Keratinocyte (primary cell): Measurements from ENCODE around the gene DISP2. TPM values are rescaled to one million over a fixed set of nuclear protein-coding genes. Genes with fewer than 3 reads are reported as not detected.

Source experiments
- DNase-seq: peaks from one replicate; pipeline ENCODE4 v3.0.0-alpha.2; 2011; ENCODE audit warnings: low read depth, missing footprints, low spot score
- FAIRE-seq: peaks from 2 replicates; lab custom pipeline; 2011; peaks lifted over from hg19 to GRCh38; lab: Jason Lieb, UNC
- H2AFZ ChIP-seq: 2 replicates; pipeline ENCODE4 v1.6.0; 2012; ENCODE audit warnings: low read length, control low read depth, inconsistent platforms; ENCODE audit not compliant: control insufficient read depth
- H3K27ac ChIP-seq: 2 replicates; pipeline ENCODE4 v1.5.1; 2011; ENCODE audit warnings: low read length; ENCODE audit not compliant: control insufficient read depth, insufficient read depth
- H3K27me3 ChIP-seq: 3 replicates; pipeline ENCODE4 v1.6.0; 2011; ENCODE audit warnings: low read length; ENCODE audit not compliant: control insufficient read depth, insufficient read depth; ENCODE audit errors: extremely low read depth
- H3K36me3 ChIP-seq, 2 experiments: 2 replicates in 1 of 2; 3 replicates in 1 of 2; pipeline ENCODE4 v1.5.1; 2011; ENCODE audit warnings: low read length in 2 of 2, mild to moderate bottlenecking in 1 of 2; ENCODE audit not compliant: control insufficient read depth in 2 of 2, insufficient read depth in 2 of 2; ENCODE audit errors: extremely low read depth in 1 of 2
- H3K4me1 ChIP-seq: 3 replicates; pipeline ENCODE4 v1.5.1; 2011; ENCODE audit warnings: low read length; ENCODE audit not compliant: control insufficient read depth, insufficient read depth; ENCODE audit errors: extremely low read depth
- H3K4me2 ChIP-seq: 3 replicates; pipeline ENCODE4 v1.6.0; 2011; ENCODE audit warnings: low read depth, low read length; ENCODE audit not compliant: control insufficient read depth, insufficient read depth; ENCODE audit errors: extremely low read depth
- H3K4me3 ChIP-seq, 3 experiments: fragments of 200-600 bp in 1 of 3; sonication (generic) in 1 of 3; 2 replicates in 2 of 3; 3 replicates in 1 of 3; pipeline ENCODE4 v1.5.1; 2011 to 2016; ENCODE audit warnings: low read length in 3 of 3, mild to moderate bottlenecking in 3 of 3, control low read depth in 2 of 3, inconsistent platforms in 1 of 3, low read depth in 1 of 3, mixed read lengths in 1 of 3, mixed run types in 1 of 3, moderate library complexity in 1 of 3; ENCODE audit not compliant: control insufficient read depth in 2 of 3, insufficient read depth in 2 of 3; ENCODE audit errors: extremely low read depth in 1 of 3
- H3K79me2 ChIP-seq: 2 replicates; pipeline ENCODE4 v1.6.0; 2012; ENCODE audit warnings: low read length; ENCODE audit not compliant: control insufficient read depth, insufficient read depth
- H3K9ac ChIP-seq: 3 replicates; pipeline ENCODE4 v1.6.0; 2011; ENCODE audit warnings: low read length; ENCODE audit not compliant: control insufficient read depth, insufficient read depth; ENCODE audit errors: extremely low read depth
- H3K9me1 ChIP-seq: 3 replicates; pipeline ENCODE4 v1.6.0; 2011; ENCODE audit warnings: low read length; ENCODE audit not compliant: control insufficient read depth, insufficient read depth; ENCODE audit errors: extremely low read depth
- H3K9me3 ChIP-seq: 2 replicates; pipeline ENCODE4 v1.5.1; 2012; ENCODE audit warnings: low read depth, low read length; ENCODE audit not compliant: control insufficient read depth
- H4K20me1 ChIP-seq: 3 replicates; pipeline ENCODE4 v1.6.0; 2011; ENCODE audit warnings: low read length; ENCODE audit not compliant: control insufficient read depth, insufficient read depth; ENCODE audit errors: extremely low read depth
- EZH2 ChIP-seq: IDR thresholded peaks from one replicate; pipeline ENCODE4 v1.6.1; 2012; ENCODE audit warnings: inconsistent platforms, mild to moderate bottlenecking, low read length, moderate library complexity
- dilution Hi-C: fragments of 300-500 bp; cut with MboI; formaldehyde crosslinking; loops from one replicate; pipeline ENCODE4 v1.7.0; 2020; ENCODE audit warnings: low sequenced_read_pairs; ENCODE audit not compliant: extremely low pct_ligation_motif_present
- polyA plus RNA-seq, 5 experiments: library from polyadenylated mRNA; depleted of rRNA in 3 of 5; stranded (reverse) in 3 of 5; stranded (forward) in 1 of 5; unstranded in 1 of 5; fragments of >200 nt; gene quantifications; 1 replicate in 1 of 5; 2 replicates in 3 of 5; 3 replicates in 1 of 5; pipeline versions ENCODE4 v1.2.1 to v1.2.3, GENCODE V29; 2011 to 2012; ENCODE audit warnings: missing spikeins in 2 of 5, low read depth in 1 of 5, low replicate concordance in 1 of 5
- TF ChIP-seq, protein P1 (sequence below), 3 experiments: IDR thresholded peaks in 1 of 3; conservative IDR thresholded peaks in 1 of 3; optimal IDR thresholded peaks in 1 of 3; 2 replicates in 2 of 3; 3 replicates in 1 of 3; pipeline versions ENCODE3 to v1.5.1; 2011; ENCODE audit warnings: low read length in 3 of 3, mild to moderate bottlenecking in 3 of 3, moderate library complexity in 2 of 3, control low read depth in 1 of 3, inconsistent platforms in 1 of 3; ENCODE audit not compliant: insufficient read depth in 2 of 3; ENCODE audit errors: extremely low read depth in 1 of 3

DISP2 gene
- polyA plus RNA-seq, 1 donor (not counting 4 experiments of a cell fraction or from before 2014, with no cell fraction given) = 0.12 TPM

DNA sequence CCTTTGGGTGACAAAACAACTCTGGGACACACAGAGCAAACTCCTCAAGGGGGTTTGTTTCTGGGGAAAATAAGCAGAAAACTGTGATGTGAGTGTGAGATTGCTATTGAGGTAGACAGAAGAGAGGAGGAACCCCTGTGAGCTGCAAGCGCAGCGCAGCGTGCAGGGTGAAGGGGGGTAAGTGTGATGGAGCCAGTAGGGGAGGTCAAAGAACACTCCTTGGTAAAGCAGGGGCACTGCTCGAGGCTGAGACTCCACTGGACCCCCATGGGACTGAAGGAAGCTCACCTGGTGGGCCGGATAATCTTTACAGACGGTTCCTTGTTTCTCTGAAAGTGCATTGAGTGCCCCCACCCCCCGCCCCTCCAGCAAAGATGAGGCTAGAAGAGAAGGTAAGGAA is 27.0 kb upstream of the DISP2 start:
- H3K27ac ChIP-seq = no peak overlapping the region
- peaks cover 43% of the 10 kb centered on the region for H3K4me1 ChIP-seq
- no peak overlapping the region for H2AFZ ChIP-seq
- dilution Hi-C loops = no loop called here
- no peak overlapping the region for H3K4me2 ChIP-seq
- H3K36me3 ChIP-seq = peaks cover 19 to 21% of the 10 kb centered on the region in 2 experiments
- no peak for TF ChIP-seq EZH2
- TF ChIP-seq, protein P1, sequence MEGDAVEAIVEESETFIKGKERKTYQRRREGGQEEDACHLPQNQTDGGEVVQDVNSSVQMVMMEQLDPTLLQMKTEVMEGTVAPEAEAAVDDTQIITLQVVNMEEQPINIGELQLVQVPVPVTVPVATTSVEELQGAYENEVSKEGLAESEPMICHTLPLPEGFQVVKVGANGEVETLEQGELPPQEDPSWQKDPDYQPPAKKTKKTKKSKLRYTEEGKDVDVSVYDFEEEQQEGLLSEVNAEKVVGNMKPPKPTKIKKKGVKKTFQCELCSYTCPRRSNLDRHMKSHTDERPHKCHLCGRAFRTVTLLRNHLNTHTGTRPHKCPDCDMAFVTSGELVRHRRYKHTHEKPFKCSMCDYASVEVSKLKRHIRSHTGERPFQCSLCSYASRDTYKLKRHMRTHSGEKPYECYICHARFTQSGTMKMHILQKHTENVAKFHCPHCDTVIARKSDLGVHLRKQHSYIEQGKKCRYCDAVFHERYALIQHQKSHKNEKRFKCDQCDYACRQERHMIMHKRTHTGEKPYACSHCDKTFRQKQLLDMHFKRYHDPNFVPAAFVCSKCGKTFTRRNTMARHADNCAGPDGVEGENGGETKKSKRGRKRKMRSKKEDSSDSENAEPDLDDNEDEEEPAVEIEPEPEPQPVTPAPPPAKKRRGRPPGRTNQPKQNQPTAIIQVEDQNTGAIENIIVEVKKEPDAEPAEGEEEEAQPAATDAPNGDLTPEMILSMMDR (optimal IDR thresholded peaks at IDR 0.05 in 1 of 3, IDR thresholded peaks at IDR 0.05 in 1 of 3, conservative IDR thresholded peaks at IDR 0.05 in 1 of 3; ENCODE audit: extremely low read depth in 1 of 3, insufficient read depth in 2 of 3, low read length in 3 of 3) = no peak
- no peaks in the 10 kb centered on the region for H4K20me1 ChIP-seq
- H3K4me3 ChIP-seq = no peak overlapping the region
- DNase-seq = no peak
- FAIRE-seq = no peak
- no peak overlapping the region for H3K9ac ChIP-seq
- H3K9me3 ChIP-seq = no peaks in the 10 kb centered on the region
- no peaks in the 10 kb centered on the region for H3K27me3 ChIP-seq
- H3K79me2 ChIP-seq = peaks cover 5% of the 10 kb centered on the region
- H3K9me1 ChIP-seq = peaks cover 4% of the 10 kb centered on the region

DNA sequence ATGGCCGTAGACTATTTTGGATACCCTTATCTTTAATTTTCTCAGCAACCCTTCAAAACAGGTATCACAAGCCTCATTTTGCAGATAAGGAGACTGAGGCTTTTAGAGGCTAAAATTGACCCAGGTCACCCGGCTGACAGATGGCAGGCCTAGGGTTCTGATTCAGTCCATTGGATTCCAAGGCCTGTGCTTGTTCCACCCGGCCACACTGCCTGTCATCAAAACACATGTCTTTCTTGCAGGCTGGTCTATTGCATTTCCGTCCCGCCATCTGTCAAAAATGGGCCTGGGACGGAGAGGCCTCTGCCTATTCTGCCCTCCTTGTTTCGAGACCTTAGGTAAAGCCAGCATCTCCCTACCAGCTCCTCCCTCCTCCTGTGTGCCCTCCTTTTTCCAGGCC is 26.4 kb upstream of the DISP2 start:
- Histone ChIP-seq H3K4me1 (peaks cover 48% of the 10 kb centered on the region), H3K9me3 (no peaks in the 10 kb centered on the region), H3K79me2 (peaks cover 6% of the 10 kb centered on the region), H3K9ac (no peak overlapping the region), H3K9me1 (peaks cover 4% of the 10 kb centered on the region), H4K20me1 (no peaks in the 10 kb centered on the region), H3K4me2 (no peak overlapping the region), H2AFZ (no peak overlapping the region), H3K27me3 (no peaks in the 10 kb centered on the region), H3K27ac (no peak overlapping the region), H3K4me3 (no peak overlapping the region), H3K36me3 (peaks cover 21 to 26% of the 10 kb centered on the region in 2 experiments)
- dilution Hi-C loops = no loop called here
- FAIRE-seq (no peak), DNase-seq (no peak)
- TF ChIP-seq EZH2 = no peak
- TF ChIP-seq, protein P1 (optimal IDR thresholded peaks at IDR 0.05 in 1 of 3, IDR thresholded peaks at IDR 0.05 in 1 of 3, conservative IDR thresholded peaks at IDR 0.05 in 1 of 3; ENCODE audit: extremely low read depth in 1 of 3, insufficient read depth in 2 of 3, low read length in 3 of 3) = no peak
